Measurements from ENCODE around the gene CYTH1. TPM values are rescaled to one million over a fixed set of nuclear protein-coding genes. Genes with fewer than 3 reads are reported as not detected.

Gene CYTH1
- total RNA-seq, 4 donors from 2014 or later, result 88.3 to 262 (median 109) TPM

GRCh38 chr17:78624324-78625151 is 157.5 kb downstream of the CYTH1 start:
- DNase-seq, result no peak
- Histone ChIP-seq H3K27ac (no peak overlapping the region), H3K36me3 (no peaks in the 10 kb centered on the region), H3K9me3 (no peaks in the 10 kb centered on the region), H3K4me1 (no peaks in the 10 kb centered on the region), H3K27me3 (no peaks in the 10 kb centered on the region), H3K4me3 (no peak overlapping the region)
- TF ChIP-seq POLR2A (IDR thresholded peaks at IDR 0.05), result no peak
- TF ChIP-seq, protein P1, sequence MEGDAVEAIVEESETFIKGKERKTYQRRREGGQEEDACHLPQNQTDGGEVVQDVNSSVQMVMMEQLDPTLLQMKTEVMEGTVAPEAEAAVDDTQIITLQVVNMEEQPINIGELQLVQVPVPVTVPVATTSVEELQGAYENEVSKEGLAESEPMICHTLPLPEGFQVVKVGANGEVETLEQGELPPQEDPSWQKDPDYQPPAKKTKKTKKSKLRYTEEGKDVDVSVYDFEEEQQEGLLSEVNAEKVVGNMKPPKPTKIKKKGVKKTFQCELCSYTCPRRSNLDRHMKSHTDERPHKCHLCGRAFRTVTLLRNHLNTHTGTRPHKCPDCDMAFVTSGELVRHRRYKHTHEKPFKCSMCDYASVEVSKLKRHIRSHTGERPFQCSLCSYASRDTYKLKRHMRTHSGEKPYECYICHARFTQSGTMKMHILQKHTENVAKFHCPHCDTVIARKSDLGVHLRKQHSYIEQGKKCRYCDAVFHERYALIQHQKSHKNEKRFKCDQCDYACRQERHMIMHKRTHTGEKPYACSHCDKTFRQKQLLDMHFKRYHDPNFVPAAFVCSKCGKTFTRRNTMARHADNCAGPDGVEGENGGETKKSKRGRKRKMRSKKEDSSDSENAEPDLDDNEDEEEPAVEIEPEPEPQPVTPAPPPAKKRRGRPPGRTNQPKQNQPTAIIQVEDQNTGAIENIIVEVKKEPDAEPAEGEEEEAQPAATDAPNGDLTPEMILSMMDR (IDR thresholded peaks at IDR 0.05), result no peak

Small RNA genes within 50 kb of the gene (small RNA-seq; reads per million reads assigned to genes)
- gene RNU6-638P, result 0 reads per million in 2 donors

Other genes starting within 250 kb of the CYTH1 start
- under 1 TPM in 2 of 4 donors, not detected in 2; under 0.01 to 0.67 TPM for gene DNAH17, start 204.9 kb downstream of the CYTH1 start, total RNA-seq
- 100 to 1,000 TPM in 1 of 4 donors, 10 to 100 TPM in 3; 20.7 to 130 (median 59.9) TPM for gene USP36, start 58.5 kb upstream of the CYTH1 start, total RNA-seq
- 10 to 100 TPM in 2 of 4 donors, 1 to 10 TPM in 2; 1.1 to 45.4 (median 9.1) TPM for gene CEP295NL, start 120.9 kb upstream of the CYTH1 start, total RNA-seq
- 10 to 100 TPM; 27.2 to 73.2 (median 45.0) TPM for gene TIMP2, start 143.1 kb upstream of the CYTH1 start, total RNA-seq
- gene LGALS3BP, start 197.7 kb upstream of the CYTH1 start, total RNA-seq, result 1,000 to 10,000 TPM in 3 of 4 donors, 100 to 1,000 TPM in 1; 202 to 2,181 (median 1,427) TPM
- 100 to 1,000 TPM in 1 of 4 donors, 10 to 100 TPM in 3; 56.9 to 125 (median 80.0) TPM for gene CANT1, start 227.5 kb upstream of the CYTH1 start, total RNA-seq
- gene C1QTNF1, start 241.9 kb upstream of the CYTH1 start, total RNA-seq, result 10 to 100 TPM in 3 of 4 donors, 1 to 10 TPM in 1; 6.3 to 20.6 (median 14.3) TPM

Measured in Peyer's patch (tissue), 4 donors.